SU-DHL-6 (cell line): ENCODE data around the gene CYP2W1.

ENCODE experiments used
- H2AFZ ChIP-seq: fragments of 200-600 bp; sonication (generic); 2 replicates; pipeline ENCODE4 v1.6.1; 2014; ENCODE audit warnings: low read depth, mild to moderate bottlenecking, moderate library complexity, mixed read lengths, antibody characterized with exemption, low read length; ENCODE audit not compliant: severe bottlenecking
- H3F3A ChIP-seq: fragments of 200-600 bp; shearing (Covaris generic); 2 replicates; pipeline ENCODE4 v1.6.0; 2016; ENCODE audit warnings: antibody characterized with exemption, mild to moderate bottlenecking; ENCODE audit not compliant: insufficient read depth
- H3K27ac ChIP-seq: fragments of 200-600 bp; sonication (generic); 2 replicates; pipeline ENCODE4 v1.5.1; 2016; ENCODE audit warnings: low read depth, mild to moderate bottlenecking, low read length, moderate library complexity, mixed read lengths
- H3K27me3 ChIP-seq: fragments of 200-600 bp; sonication (generic), shearing (Covaris generic); 2 replicates; pipeline ENCODE4 v1.6.0; 2014; ENCODE audit warnings: mild to moderate bottlenecking, low read length
- H3K36me3 ChIP-seq: fragments of 200-600 bp; sonication (generic); 2 replicates; pipeline ENCODE4 v1.6.1; 2014; ENCODE audit warnings: mild to moderate bottlenecking, low read length, mixed read lengths
- H3K4me2 ChIP-seq: fragments of 300-600, 200-600 bp; shearing (Covaris generic), sonication (generic); 2 replicates; pipeline ENCODE4 v1.6.0; 2014; ENCODE audit warnings: low read length, low read depth, mild to moderate bottlenecking; ENCODE audit not compliant: poor library complexity, severe bottlenecking
- H3K4me3 ChIP-seq: fragments of 200-600 bp; sonication (generic); 2 replicates; pipeline ENCODE4 v1.5.1; 2014; ENCODE audit warnings: antibody characterized with exemption, low read length, mild to moderate bottlenecking, mixed read lengths; ENCODE audit not compliant: insufficient read depth, poor library complexity, severe bottlenecking
- H3K79me2 ChIP-seq: fragments of 200-600 bp; sonication (generic); 2 replicates; pipeline ENCODE4 v1.6.1; 2014; ENCODE audit warnings: mild to moderate bottlenecking, low read length, moderate library complexity; ENCODE audit not compliant: insufficient read depth
- H3K9ac ChIP-seq: fragments of 200-600 bp; sonication (generic); 2 replicates; pipeline ENCODE4 v1.7.0; 2014; ENCODE audit warnings: mild to moderate bottlenecking, low read length
- H3K9me2 ChIP-seq: fragments of 200-600 bp; sonication (generic); replicated peaks from 2 replicates; pipeline ENCODE4 v1.6.1; 2014; ENCODE audit warnings: low read length; ENCODE audit not compliant: insufficient read depth
- H3K9me3 ChIP-seq: fragments of 200-600 bp; sonication (generic); 2 replicates; pipeline ENCODE4 v1.6.1; 2014; ENCODE audit warnings: low read length, mixed read lengths; ENCODE audit not compliant: insufficient read depth
- H4K20me1 ChIP-seq: fragments of 200-600 bp; sonication (generic); 2 replicates; pipeline ENCODE4 v1.6.1; 2014; ENCODE audit warnings: low read depth, mild to moderate bottlenecking, antibody characterized with exemption, low read length, moderate library complexity, mixed read lengths
- EZH2phosphoT487 ChIP-seq: fragments of 200-600 bp; sonication (generic), shearing (Covaris generic); conservative IDR thresholded peaks from 2 replicates; pipeline ENCODE4 v1.6.1; 2018; ENCODE audit warnings: mild to moderate bottlenecking, antibody characterized with exemption, low read length, moderate library complexity, mixed read lengths
- TF ChIP-seq, protein P1 (sequence below): fragments of 200-600 bp; sonication (generic); IDR thresholded peaks from one replicate; pipeline ENCODE4 v1.5.1; 2017; ENCODE audit warnings: antibody characterized with exemption, mild to moderate bottlenecking, low read length, moderate library complexity; ENCODE audit not compliant: insufficient read depth, poor library complexity, severe bottlenecking

Gene CYP2W1

DNA sequence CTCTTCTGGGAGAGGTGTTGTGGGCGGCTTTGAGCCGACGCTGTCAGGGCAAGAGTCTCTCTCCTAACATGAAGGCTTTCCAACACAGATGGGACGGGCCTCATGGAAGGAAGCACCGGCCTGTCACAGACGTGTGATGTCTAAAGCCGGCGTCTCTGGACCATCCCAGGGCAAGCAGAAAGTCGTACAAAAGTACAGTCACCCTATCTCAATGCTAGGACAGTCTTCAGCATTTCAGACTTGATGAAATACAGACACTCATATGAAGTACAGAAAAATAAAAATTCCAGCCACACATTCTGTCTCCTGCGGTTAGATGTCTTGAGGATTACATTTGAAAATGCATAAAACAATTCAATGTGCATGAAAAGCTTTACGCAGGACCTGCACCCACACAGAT is 30.6 kb downstream of the CYP2W1 start:
- Histone ChIP-seq H3K4me2 (no peak overlapping the region), H3K27me3 (no peaks in the 10 kb centered on the region), H3K79me2 (no peaks in the 10 kb centered on the region), H3K27ac (no peak overlapping the region), H3K9ac (no peak overlapping the region), H2AFZ (no peak overlapping the region), H3K36me3 (no peaks in the 10 kb centered on the region), H4K20me1 (no peaks in the 10 kb centered on the region; the same call in 1 of the 2 replicates), H3K9me3 (no peaks in the 10 kb centered on the region), H3F3A (no peaks in the 10 kb centered on the region), H3K4me3 (no peak overlapping the region), H3K9me2 (no peaks in the 10 kb centered on the region)
- TF ChIP-seq, protein P1, sequence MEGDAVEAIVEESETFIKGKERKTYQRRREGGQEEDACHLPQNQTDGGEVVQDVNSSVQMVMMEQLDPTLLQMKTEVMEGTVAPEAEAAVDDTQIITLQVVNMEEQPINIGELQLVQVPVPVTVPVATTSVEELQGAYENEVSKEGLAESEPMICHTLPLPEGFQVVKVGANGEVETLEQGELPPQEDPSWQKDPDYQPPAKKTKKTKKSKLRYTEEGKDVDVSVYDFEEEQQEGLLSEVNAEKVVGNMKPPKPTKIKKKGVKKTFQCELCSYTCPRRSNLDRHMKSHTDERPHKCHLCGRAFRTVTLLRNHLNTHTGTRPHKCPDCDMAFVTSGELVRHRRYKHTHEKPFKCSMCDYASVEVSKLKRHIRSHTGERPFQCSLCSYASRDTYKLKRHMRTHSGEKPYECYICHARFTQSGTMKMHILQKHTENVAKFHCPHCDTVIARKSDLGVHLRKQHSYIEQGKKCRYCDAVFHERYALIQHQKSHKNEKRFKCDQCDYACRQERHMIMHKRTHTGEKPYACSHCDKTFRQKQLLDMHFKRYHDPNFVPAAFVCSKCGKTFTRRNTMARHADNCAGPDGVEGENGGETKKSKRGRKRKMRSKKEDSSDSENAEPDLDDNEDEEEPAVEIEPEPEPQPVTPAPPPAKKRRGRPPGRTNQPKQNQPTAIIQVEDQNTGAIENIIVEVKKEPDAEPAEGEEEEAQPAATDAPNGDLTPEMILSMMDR = no peak
- no peak for TF ChIP-seq EZH2phosphoT487

DNA sequence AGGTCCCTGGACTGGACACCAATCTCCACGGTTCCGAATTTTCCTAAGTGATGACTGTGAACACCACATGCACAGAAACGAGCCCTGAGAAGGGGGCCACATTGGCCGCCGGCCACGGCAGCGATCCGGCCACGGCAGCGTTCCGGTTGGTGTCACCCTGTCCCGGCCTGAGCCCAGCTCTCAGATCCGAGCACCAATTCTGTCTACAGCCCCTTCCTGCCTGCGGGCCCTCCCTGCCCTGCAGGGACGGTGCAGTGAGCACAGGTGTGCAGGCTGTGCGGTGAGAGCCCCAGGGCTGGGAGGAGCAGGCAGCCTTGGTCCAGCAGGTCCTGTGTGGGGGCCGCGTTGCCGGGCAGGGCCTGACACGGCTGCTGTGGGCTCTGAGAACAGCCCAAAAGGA is 31.7 kb downstream of the CYP2W1 start:
- no peaks in the 10 kb centered on the region for H3K36me3 ChIP-seq

DNA sequence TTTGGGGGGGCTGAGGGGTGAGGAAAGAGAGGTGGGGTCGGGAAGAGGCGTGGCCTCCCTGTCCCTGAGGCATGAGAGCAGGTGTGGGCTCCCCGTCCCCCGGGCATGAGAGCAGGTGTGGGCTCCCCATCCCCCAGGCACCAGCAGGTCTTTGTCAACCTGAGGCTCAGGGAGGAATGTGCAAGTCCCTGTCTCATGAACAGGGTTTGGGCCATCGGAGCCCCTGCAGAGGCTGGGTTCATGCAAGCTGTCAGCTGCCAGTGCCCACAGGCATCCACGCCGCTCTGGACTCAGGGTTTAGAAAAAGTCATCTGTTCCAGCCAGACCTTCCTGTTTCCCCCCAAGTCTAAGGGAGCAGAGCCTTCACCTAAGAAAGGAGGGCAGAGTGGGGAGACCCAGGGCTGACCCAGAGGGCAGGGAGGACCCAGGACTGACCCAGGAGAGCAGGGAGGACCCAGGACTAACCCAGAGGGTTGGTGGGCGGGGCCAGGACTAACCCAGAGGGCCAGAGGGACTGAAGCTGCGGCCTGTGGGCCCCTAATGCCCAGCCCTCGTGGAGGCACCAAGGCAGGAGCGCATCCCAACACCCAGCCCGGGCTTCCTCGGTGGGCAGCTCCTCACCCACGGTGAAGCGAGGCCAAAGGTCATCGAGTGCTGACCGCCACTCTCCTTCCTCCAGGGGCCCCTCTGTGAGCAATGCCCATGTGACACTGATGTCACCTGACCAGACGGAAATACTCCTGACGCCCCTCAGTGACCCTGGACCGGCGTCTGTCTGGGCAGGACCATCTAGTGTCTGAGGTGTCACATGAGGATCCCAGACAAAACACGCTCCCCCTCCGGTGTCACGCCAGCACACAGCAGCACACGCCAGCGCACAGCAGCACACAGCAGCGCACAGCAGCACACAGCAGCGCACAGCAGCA is 32.5 kb downstream of the CYP2W1 start:
- H3F3A ChIP-seq = no peaks in the 10 kb centered on the region
- H2AFZ ChIP-seq = no peak overlapping the region
- H3K9me2 ChIP-seq = no peaks in the 10 kb centered on the region
- H3K27ac ChIP-seq = peak overlapping the region; percentile 39
- no peaks in the 10 kb centered on the region for H3K27me3 ChIP-seq
- peak overlapping the region; percentile 17 for H3K4me2 ChIP-seq
- TF ChIP-seq, protein P1 = no peak
- no peak for TF ChIP-seq EZH2phosphoT487
- H3K9ac ChIP-seq = no peak overlapping the region; the same call in 1 of the 2 replicates
- no peaks in the 10 kb centered on the region; the same call in 1 of the 2 replicates for H4K20me1 ChIP-seq
- no peak overlapping the region for H3K4me3 ChIP-seq
- H3K79me2 ChIP-seq = no peaks in the 10 kb centered on the region
- H3K9me3 ChIP-seq = no peaks in the 10 kb centered on the region
- H3K36me3 ChIP-seq = no peaks in the 10 kb centered on the region

More for the DNA sequence above, 31.7 kb downstream of the CYP2W1 start:
- no peaks in the 10 kb centered on the region; the same call in 1 of the 2 replicates for H4K20me1 ChIP-seq
- TF ChIP-seq, protein P1 = no peak
- no peak for TF ChIP-seq EZH2phosphoT487
- no peaks in the 10 kb centered on the region for H3K27me3 ChIP-seq
- H3K9ac ChIP-seq = no peak overlapping the region; the same call in 1 of the 2 replicates
- H3K4me2 ChIP-seq = peak overlapping the region; percentile 17
- peak overlapping the region; percentile 39 for H3K27ac ChIP-seq
- no peaks in the 10 kb centered on the region for H3F3A ChIP-seq
- no peaks in the 10 kb centered on the region for H3K9me2 ChIP-seq
- no peak overlapping the region for H3K4me3 ChIP-seq
- H3K9me3 ChIP-seq = no peaks in the 10 kb centered on the region
- H3K79me2 ChIP-seq = no peaks in the 10 kb centered on the region
- H2AFZ ChIP-seq = no peak overlapping the region
